Activated T-cell treated with anti-CD3 and anti-CD28 coated beads for 48 hours (primary cell): Measurements from ENCODE around the gene GAL.

ENCODE experiments used
- DNase-seq: peaks from one replicate; pipeline ENCODE4 v3.0.0-alpha.2; 2020; ENCODE audit warnings: low read depth

The GAL gene

GRCh38 chr11:68659158-68659921 lies 25.0 kb upstream of the GAL start:
- DNase-seq = no peak

- no peak for DNase-seq
Observed at GRCh38 chr11:68660066-68660810, 24.1 kb upstream of the GAL start.

GRCh38 chr11:68661014-68661413 lies 23.3 kb upstream of the GAL start:
- no peak for DNase-seq

- no peak for DNase-seq
Observed at GRCh38 chr11:68661697-68662603, 22.4 kb upstream of the GAL start.

- DNase-seq = no peak
Observed at GRCh38 chr11:68663482-68664010, 20.8 kb upstream of the GAL start.

- DNase-seq = no peak
Observed at GRCh38 chr11:68664141-68664540, 20.2 kb upstream of the GAL start.

- no peak for DNase-seq
Observed at GRCh38 chr11:68664906-68665305, 19.4 kb upstream of the GAL start.

GRCh38 chr11:68665436-68665835 lies 18.9 kb upstream of the GAL start:
- DNase-seq = no peak

- no peak for DNase-seq
Observed at GRCh38 chr11:68666849-68667248, 17.5 kb upstream of the GAL start.

- DNase-seq = no peak
Observed at GRCh38 chr11:68667511-68668500, 16.5 kb upstream of the GAL start.

GRCh38 chr11:68669301-68670090 lies 14.8 kb upstream of the GAL start:
- DNase-seq = no peak

- DNase-seq = no peak
Observed at GRCh38 chr11:68670208-68670992, 13.9 kb upstream of the GAL start.

GRCh38 chr11:68673306-68673945 lies 10.9 kb upstream of the GAL start:
- DNase-seq = no peak

- no peak for DNase-seq
Observed at GRCh38 chr11:68673991-68674390, 10.4 kb upstream of the GAL start.

GRCh38 chr11:68674461-68674860 lies 9.9 kb upstream of the GAL start:
- no peak for DNase-seq

GRCh38 chr11:68677432-68677831 lies 6.9 kb upstream of the GAL start:
- DNase-seq = no peak

- DNase-seq = no peak
Observed at GRCh38 chr11:68678031-68678441, 6.3 kb upstream of the GAL start.

- no peak for DNase-seq
Observed at GRCh38 chr11:68680541-68681231, 3.7 kb upstream of the GAL start.
